H9 (cell line): Measurements from ENCODE around the gene MGMT. TPM values are rescaled to one million over a fixed set of nuclear protein-coding genes. Genes with fewer than 3 reads are reported as not detected.
A peak's percentile ranks its signal among the peaks of the same experiment; 100 is the strongest.

Experiments
- DNase-seq: peaks from one replicate; pipeline ENCODE4 v3.0.0-alpha.2; 2017
- H2AFZ ChIP-seq: one replicate; pipeline ENCODE4 v1.6.1; 2013; ENCODE audit warnings: mild to moderate bottlenecking, low read length, control low read depth, moderate library complexity
- H2AK5ac ChIP-seq: 2 replicates; pipeline ENCODE4 v1.6.1; 2013; ENCODE audit warnings: low read length, control low read depth, mixed read lengths; ENCODE audit not compliant: insufficient read length
- H2BK120ac ChIP-seq: one replicate; pipeline ENCODE4 v1.6.1; 2013; ENCODE audit warnings: low read depth, mild to moderate bottlenecking, low read length, control low read depth, inconsistent platforms; ENCODE audit not compliant: poor library complexity, severe bottlenecking
- H2BK12ac ChIP-seq: 2 replicates; pipeline ENCODE4 v1.6.1; 2013; ENCODE audit warnings: low read length, control low read depth, mixed read lengths, low read depth; ENCODE audit not compliant: insufficient read length
- H2BK15ac ChIP-seq: 2 replicates; pipeline ENCODE4 v1.6.1; 2013; ENCODE audit warnings: low read depth, low read length, control low read depth
- H2BK20ac ChIP-seq: one replicate; pipeline ENCODE4 v1.6.1; 2013; ENCODE audit warnings: low read depth, mild to moderate bottlenecking, low read length, control low read depth, inconsistent platforms; ENCODE audit not compliant: poor library complexity, severe bottlenecking
- H2BK5ac ChIP-seq: 2 replicates; pipeline ENCODE4 v1.6.1; 2013; ENCODE audit warnings: low read length, control low read depth, mixed read lengths; ENCODE audit not compliant: insufficient read length
- H3K14ac ChIP-seq: 2 replicates; pipeline ENCODE4 v1.6.1; 2013; ENCODE audit warnings: low read length, control low read depth; ENCODE audit not compliant: insufficient read depth
- H3K18ac ChIP-seq: 2 replicates; pipeline ENCODE4 v1.6.1; 2013; ENCODE audit warnings: low read depth, mild to moderate bottlenecking, mixed read lengths, low read length, control low read depth; ENCODE audit not compliant: insufficient read length
- H3K23ac ChIP-seq: 2 replicates; pipeline ENCODE4 v1.6.1; 2013; ENCODE audit warnings: low read length, control low read depth, mixed read lengths, low read depth; ENCODE audit not compliant: insufficient read length
- H3K23me2 ChIP-seq: 2 replicates; pipeline ENCODE4 v1.6.1; 2013; ENCODE audit warnings: low read depth, mild to moderate bottlenecking, mixed read lengths, low read length, control low read depth; ENCODE audit not compliant: insufficient read length, poor library complexity, severe bottlenecking
- H3K27ac ChIP-seq: 2 replicates; pipeline ENCODE4 v1.5.1; 2013; ENCODE audit warnings: low read length, control low read depth, mixed read lengths, low read depth; ENCODE audit not compliant: insufficient read length
- H3K27me3 ChIP-seq: 2 replicates; pipeline ENCODE4 v1.6.1; 2013; ENCODE audit warnings: low read length, control low read depth, inconsistent platforms; ENCODE audit not compliant: insufficient read depth
- H3K4ac ChIP-seq: 2 replicates; pipeline ENCODE4 v1.6.1; 2013; ENCODE audit warnings: low read depth, mild to moderate bottlenecking, control low read depth, inconsistent platforms, low read length, moderate library complexity
- H3K4me1 ChIP-seq: 2 replicates; pipeline ENCODE4 v1.6.1; 2013; ENCODE audit warnings: low read length, control low read depth, inconsistent platforms; ENCODE audit not compliant: insufficient read depth
- H3K4me2 ChIP-seq: 2 replicates; pipeline ENCODE4 v1.6.1; 2013; ENCODE audit warnings: low read length, control low read depth, mixed read lengths; ENCODE audit not compliant: insufficient read length, insufficient read depth
- H3K56ac ChIP-seq: 2 replicates; pipeline ENCODE4 v1.6.1; 2013; ENCODE audit warnings: low read depth, mild to moderate bottlenecking, mixed read lengths, low read length, control low read depth; ENCODE audit not compliant: insufficient read length
- H3K79me1 ChIP-seq: 2 replicates; pipeline ENCODE4 v1.6.1; 2013; ENCODE audit warnings: low read depth, mild to moderate bottlenecking, moderate library complexity, low read length, control low read depth, inconsistent platforms; ENCODE audit not compliant: insufficient read depth, poor library complexity, severe bottlenecking
- H3K79me2 ChIP-seq: 2 replicates; pipeline ENCODE4 v1.6.1; 2013; ENCODE audit warnings: low read length, control low read depth, inconsistent platforms; ENCODE audit not compliant: insufficient read depth
- H3K9ac ChIP-seq: 2 replicates; pipeline ENCODE4 v1.6.1; 2013; ENCODE audit warnings: low read length, control low read depth, mixed read lengths; ENCODE audit not compliant: insufficient read length; ENCODE audit errors: extremely low read depth
- H3K9me3 ChIP-seq: one replicate; pipeline ENCODE4 v1.6.1; 2013; ENCODE audit warnings: low read depth, low read length, inconsistent platforms; ENCODE audit not compliant: control insufficient read depth
- H3T11ph ChIP-seq: one replicate; pipeline ENCODE4 v1.6.1; 2013; ENCODE audit warnings: mild to moderate bottlenecking, low read length, control low read depth, inconsistent platforms
- H4K20me1 ChIP-seq: one replicate; pipeline ENCODE4 v1.6.1; 2013; ENCODE audit not compliant: control insufficient read depth, insufficient read length, insufficient read depth
- H4K5ac ChIP-seq: 2 replicates; pipeline ENCODE4 v1.6.1; 2013; ENCODE audit warnings: low read depth, mild to moderate bottlenecking, mixed read lengths, low read length, control low read depth; ENCODE audit not compliant: insufficient read length
- H4K8ac ChIP-seq: replicated peaks from 2 replicates; pipeline ENCODE4 v1.6.1; 2013; ENCODE audit warnings: low read length, control low read depth, mixed read lengths, low read depth; ENCODE audit not compliant: insufficient read length
- H4K91ac ChIP-seq: 2 replicates; pipeline ENCODE4 v1.6.1; 2013; ENCODE audit warnings: low read depth, mild to moderate bottlenecking, moderate library complexity, mixed read lengths, low read length, control low read depth; ENCODE audit not compliant: insufficient read length
- H3K27ac Mint-ChIP-seq, 3 experiments: 2 replicates in 2 of 3; 3 replicates in 1 of 3; pipeline ENCODE4 v1.8.0; 2020 to 2021; ENCODE audit warnings: mixed read lengths in 3 of 3, mild to moderate bottlenecking in 1 of 3, moderate library complexity in 1 of 3
- H3K27me3 Mint-ChIP-seq: 2 replicates; pipeline ENCODE4 v1.8.0; 2021; ENCODE audit warnings: low read depth, mild to moderate bottlenecking, moderate library complexity, mixed read lengths
- H3K36me3 Mint-ChIP-seq, 3 experiments: 2 replicates in 2 of 3; 3 replicates in 1 of 3; pipeline ENCODE4 v1.8.0; 2020 to 2021; ENCODE audit warnings: low read depth in 3 of 3, mixed read lengths in 3 of 3; ENCODE audit not compliant: insufficient read depth in 1 of 3
- H3K4me1 Mint-ChIP-seq, 2 experiments: 2 replicates each; pipeline ENCODE4 v1.8.0; 2020; ENCODE audit warnings: mixed read lengths in 2 of 2
- H3K4me3 Mint-ChIP-seq, 2 experiments: 2 replicates in 1 of 2; 3 replicates in 1 of 2; pipeline ENCODE4 v1.8.0; 2020 to 2021; ENCODE audit warnings: mild to moderate bottlenecking in 2 of 2, mixed read lengths in 2 of 2, moderate library complexity in 1 of 2
- H3K9me3 Mint-ChIP-seq, 2 experiments: 2 replicates in 1 of 2; 3 replicates in 1 of 2; pipeline ENCODE4 v1.8.0; 2020; ENCODE audit warnings: mild to moderate bottlenecking in 2 of 2, mixed read lengths in 2 of 2, moderate library complexity in 1 of 2
- CTCF ChIP-seq: fragments of 200-600 bp; sonication (generic); conservative IDR thresholded peaks from 3 replicates; pipeline ENCODE4 v1.8.0; 2021; ENCODE audit warnings: antibody characterized with exemption, mild to moderate bottlenecking
- WGBS: extraction: QIAGEN DNeasy Blood & Tissue Kit; methylation state at CpG from one replicate; pipeline ENCODE4 v1.1.7; 2013; ENCODE audit warnings: missing lambda C conversion rate, low lambda C conversion rate, mixed read lengths; ENCODE audit not compliant: insufficient read length; ENCODE audit errors: extremely low coverage; 5-methylcytosine and 5-hydroxymethylcytosine counted together
- total RNA-seq: library from RNA; stranded (reverse); gene quantifications from 2 replicates; pipeline ENCODE4 v1.2.1, GENCODE V29; 2021

Gene MGMT
- total RNA-seq, 1 experiment from 2014 or later = 18.4 TPM

GRCh38 chr10:129528376-129528978 is 61.4 kb downstream of the MGMT start:
- no peak overlapping the region for H2BK120ac ChIP-seq
- H3K9me3 ChIP-seq = no peaks in the 10 kb centered on the region
- H2AK5ac ChIP-seq = no peak overlapping the region

More at GRCh38 chr10:129528376-129528978, 61.4 kb downstream of the MGMT start:
- H3K4me1 Mint-ChIP-seq = peaks cover 27 to 33% of the 10 kb centered on the region in 2 experiments
- H4K8ac ChIP-seq = no peak overlapping the region
- no peak overlapping the region for H3K27ac ChIP-seq
- no peaks in the 10 kb centered on the region; a peak in 1 of 5 replicates for H3K9me3 Mint-ChIP-seq
- H3K14ac ChIP-seq = no peak overlapping the region
- no peak for TF ChIP-seq CTCF
- no peaks in the 10 kb centered on the region for H3K27me3 ChIP-seq
- peaks cover 0 to 6% (median 5%) of the 10 kb centered on the region in 3 experiments; a peak in 4 of 7 replicates for H3K36me3 Mint-ChIP-seq
- H2BK12ac ChIP-seq = no peak overlapping the region
- no peak overlapping the region for H3K4me3 Mint-ChIP-seq
- no peaks in the 10 kb centered on the region for H4K20me1 ChIP-seq
- H3T11ph ChIP-seq = no peak overlapping the region
- H3K4me1 ChIP-seq = peaks cover 5% of the 10 kb centered on the region; the same call in 1 of the 2 replicates
- no peak overlapping the region for H3K4ac ChIP-seq
- no peak overlapping the region; a peak in 3 of 7 replicates for H3K27ac Mint-ChIP-seq
- H3K4me2 ChIP-seq = no peak overlapping the region
- no peak overlapping the region for H3K9ac ChIP-seq
- no peaks in the 10 kb centered on the region for H3K79me2 ChIP-seq
- no peak overlapping the region for H2BK15ac ChIP-seq
- H4K5ac ChIP-seq = no peak overlapping the region
- H2AFZ ChIP-seq = no peak overlapping the region
- H3K18ac ChIP-seq = no peak overlapping the region
- no peak overlapping the region for H2BK20ac ChIP-seq
- peak; percentile 14 for DNase-seq
- H2BK5ac ChIP-seq = no peak overlapping the region
- no peaks in the 10 kb centered on the region; the same call in 1 of the 2 replicates for H3K27me3 Mint-ChIP-seq
- no peaks in the 10 kb centered on the region for H3K23me2 ChIP-seq
- WGBS = no CpG with 5 or more reads among the region's 16 CpGs
- no peak overlapping the region for H3K56ac ChIP-seq
- H4K91ac ChIP-seq = no peak overlapping the region
- H3K23ac ChIP-seq = no peak overlapping the region
- no peaks in the 10 kb centered on the region for H3K79me1 ChIP-seq
